BJ (cell line): ENCODE results near the gene C14orf119. TPM values are rescaled to one million over a fixed set of nuclear protein-coding genes. Genes with fewer than 3 reads are reported as not detected.

ENCODE experiments used
- CTCF ChIA-PET: fragments of 350-600 bp; formaldehyde crosslinking; extraction: SDS; loops from one replicate; lab custom pipeline; 2021; ENCODE audit warnings: antibody characterized with exemption, inconsistent platforms; lab: Yijun Ruan, JAX
- POLR2A ChIA-PET: fragments of 300-600 bp; sonication (Branson Sonifier 250); formaldehyde crosslinking; extraction: SDS; loops from one replicate; lab custom pipeline; 2021; ENCODE audit warnings: antibody characterized with exemption; lab: Charles Lee
- DNase-seq: peaks from one replicate; pipeline ENCODE4 v3.0.0-alpha.2; 2011; ENCODE audit warnings: low read depth
- H3K27me3 ChIP-seq: 2 replicates; pipeline ENCODE4 v1.6.0; 2011; ENCODE audit warnings: low read length; ENCODE audit not compliant: control insufficient read depth, insufficient read depth
- H3K36me3 ChIP-seq: 2 replicates; pipeline ENCODE4 v1.5.1; 2011; ENCODE audit warnings: low read length; ENCODE audit not compliant: control insufficient read depth, insufficient read depth
- H3K4me3 ChIP-seq: 2 replicates; pipeline ENCODE4 v1.5.1; 2011; ENCODE audit warnings: low read depth, mild to moderate bottlenecking, control low read depth, low read length
- CTCF ChIP-seq: IDR thresholded peaks from 2 replicates; pipeline ENCODE4 v1.5.1; 2011; ENCODE audit warnings: low read depth, mild to moderate bottlenecking, control low read depth, inconsistent platforms, low read length, moderate library complexity; ENCODE audit not compliant: insufficient read depth
- polyA plus RNA-seq: library from polyadenylated mRNA; depleted of rRNA; stranded (reverse); fragments of >200 nt; gene quantifications from 2 replicates; pipeline ENCODE4 v1.2.3, GENCODE V29; 2011

Gene C14orf119
- polyA plus RNA-seq, 1 experiment, result 104 TPM

DNA sequence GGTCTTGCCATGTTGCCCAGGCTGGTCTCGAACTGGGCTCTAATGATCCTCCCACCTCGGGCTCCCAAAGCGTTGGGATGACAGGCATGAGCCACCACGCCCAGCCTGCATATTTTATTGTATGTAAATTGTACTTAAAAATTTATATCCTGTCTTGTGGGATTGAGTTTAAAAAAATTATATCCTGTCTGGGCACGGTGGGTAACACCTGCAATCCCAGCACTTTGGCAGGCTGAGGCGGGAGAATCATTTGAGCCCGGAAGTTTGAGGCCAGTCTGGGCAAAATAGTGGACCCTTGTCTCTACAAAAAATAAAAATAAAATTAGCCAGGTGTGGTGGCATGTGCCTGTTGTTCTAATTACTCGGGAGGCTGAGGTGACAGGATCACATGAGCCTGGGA is 37.7 kb downstream of the C14orf119 start:
- Histone ChIP-seq H3K36me3 (no peaks in the 10 kb centered on the region; the same call in 1 of the 2 replicates), H3K4me3 (no peak overlapping the region), H3K27me3 (no peaks in the 10 kb centered on the region)
- no peak for TF ChIP-seq CTCF
- ChIA-PET CTCF (interaction anchor here (1.0 kb wide), 1 partner anchor 11 kb away, joined by 4 read pairs; no protein-coding TSS in a partner anchor), POLR2A (no interaction called here)
- DNase-seq, result no peak

DNA sequence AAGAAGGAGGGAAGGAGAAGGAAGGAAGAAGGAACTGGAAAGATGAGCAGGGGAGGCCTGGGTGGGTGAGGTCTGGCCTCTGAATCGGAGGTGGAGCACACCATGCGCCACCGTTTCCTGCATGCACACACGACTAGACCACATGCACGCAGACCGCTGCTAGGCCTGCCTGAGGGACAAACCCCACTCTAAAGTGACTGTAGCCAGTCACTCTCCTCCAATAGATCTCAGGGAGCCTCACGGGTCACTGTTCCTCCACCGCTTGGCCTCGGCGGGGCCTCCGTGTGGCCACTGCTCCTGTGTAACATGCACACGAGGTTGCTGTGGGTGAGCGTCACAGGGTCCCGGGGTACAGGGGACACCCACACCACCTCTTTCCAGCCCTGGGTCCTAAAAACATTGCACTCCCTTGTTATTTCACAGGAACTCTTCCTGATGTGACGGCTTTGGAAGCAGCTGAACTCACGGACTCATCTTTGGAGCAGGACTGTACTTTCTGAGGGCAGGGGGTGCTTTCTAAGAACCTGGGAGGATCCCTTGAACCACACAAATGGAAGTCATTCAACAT is 41.3 kb downstream of the C14orf119 start:
- DNase-seq, result no peak
- TF ChIP-seq CTCF, result no peak
- POLR2A ChIA-PET, result no interaction called here
- CTCF ChIA-PET, result interaction anchor here (1.5 to 4.6 kb wide), 3 partner anchors 10 to 60 kb away, joined by 3 to 29 read pairs (median 3); no protein-coding TSS in a partner anchor
- Histone ChIP-seq H3K4me3 (no peak overlapping the region), H3K27me3 (no peaks in the 10 kb centered on the region), H3K36me3 (no peaks in the 10 kb centered on the region; the same call in 1 of the 2 replicates)

DNA sequence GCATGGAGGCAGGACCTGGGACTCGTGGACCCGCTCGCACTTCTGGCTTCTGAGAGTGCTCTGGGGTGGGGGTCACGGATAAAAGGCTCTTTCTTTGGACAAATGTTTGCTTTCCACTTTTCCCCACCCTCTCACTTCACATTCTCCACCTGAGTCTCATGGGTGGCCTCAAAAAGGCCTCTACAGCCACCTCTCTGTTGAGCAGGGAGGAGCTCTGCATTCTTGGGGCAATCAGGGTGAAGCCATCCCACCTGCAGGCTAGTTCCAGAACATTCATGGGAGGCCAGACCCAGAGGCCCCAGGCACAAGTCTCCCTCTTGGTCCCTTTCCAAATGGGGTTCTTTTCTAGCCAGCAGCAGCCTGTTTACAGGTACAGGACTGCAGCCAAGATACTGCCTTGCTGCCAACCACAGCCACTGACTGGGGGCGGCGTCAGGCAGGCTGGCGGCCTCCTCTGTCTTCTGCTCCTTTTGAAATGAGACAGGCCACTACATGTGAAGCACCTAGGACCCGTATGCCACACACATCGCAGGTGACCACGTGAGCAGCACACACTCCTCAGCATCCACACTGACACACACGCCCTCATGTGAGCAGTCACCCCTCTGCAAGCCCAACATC is 42.0 kb downstream of the C14orf119 start:
- no peak for TF ChIP-seq CTCF
- DNase-seq, result no peak
- no peaks in the 10 kb centered on the region for H3K27me3 ChIP-seq
- no peak overlapping the region for H3K4me3 ChIP-seq
- no peaks in the 10 kb centered on the region; the same call in 1 of the 2 replicates for H3K36me3 ChIP-seq
- ChIA-PET CTCF (interaction anchor here (1.0 to 4.6 kb wide), 3 partner anchors 11 to 49 kb away, joined by 3 to 29 read pairs (median 3); no protein-coding TSS in a partner anchor), POLR2A (no interaction called here)

GRCh38 chr14:23137813-23138535 is 42.7 kb downstream of the C14orf119 start:
- no peak overlapping the region for H3K4me3 ChIP-seq
- DNase-seq, result no peak
- no peaks in the 10 kb centered on the region for H3K27me3 ChIP-seq
- ChIA-PET POLR2A (no interaction called here), CTCF (interaction anchor here (1.0 to 4.6 kb wide), 4 partner anchors 10 to 49 kb away, joined by 3 to 29 read pairs (median 4); no protein-coding TSS in a partner anchor)
- no peak for TF ChIP-seq CTCF
- no peaks in the 10 kb centered on the region; the same call in 1 of the 2 replicates for H3K36me3 ChIP-seq

- POLR2A ChIA-PET, result no interaction called here
- CTCF ChIA-PET, result interaction anchor here (4.2 kb wide), 1 partner anchor 19 kb away, joined by 20 read pairs; no protein-coding TSS in a partner anchor
- Histone ChIP-seq H3K4me3 (no peak overlapping the region), H3K36me3 (no peaks in the 10 kb centered on the region; the same call in 1 of the 2 replicates), H3K27me3 (no peaks in the 10 kb centered on the region)
- TF ChIP-seq CTCF, result no peak
- no peak for DNase-seq
Measured at GRCh38 chr14:23139874-23140273, 44.6 kb downstream of the C14orf119 start.
